Subcutaneous adipose tissue (tissue), 4 donors: Measurements from ENCODE around the gene ABCC4. TPM values are rescaled to one million over a fixed set of nuclear protein-coding genes. Genes with fewer than 3 reads are reported as not detected.

Experiments used
- total RNA-seq, 4 donors: library from RNA; depleted of rRNA; stranded (reverse); fragments of >200 nt; gene quantifications; one replicate each; pipeline ENCODE4 v1.1.0, GENCODE V29; 2016
- TF ChIP-seq, protein P1 (sequence below): fragments of 450-650 bp; IDR thresholded peaks from one replicate; pipeline ENCODE4 v1.5.1; 2016; ENCODE audit warnings: low read depth, mild to moderate bottlenecking, control low read depth, antibody characterized with exemption, moderate library complexity

ABCC4 gene
- total RNA-seq, 4 donors from 2014 or later = 4.1 to 7.7 (median 5.1) TPM

DNA sequence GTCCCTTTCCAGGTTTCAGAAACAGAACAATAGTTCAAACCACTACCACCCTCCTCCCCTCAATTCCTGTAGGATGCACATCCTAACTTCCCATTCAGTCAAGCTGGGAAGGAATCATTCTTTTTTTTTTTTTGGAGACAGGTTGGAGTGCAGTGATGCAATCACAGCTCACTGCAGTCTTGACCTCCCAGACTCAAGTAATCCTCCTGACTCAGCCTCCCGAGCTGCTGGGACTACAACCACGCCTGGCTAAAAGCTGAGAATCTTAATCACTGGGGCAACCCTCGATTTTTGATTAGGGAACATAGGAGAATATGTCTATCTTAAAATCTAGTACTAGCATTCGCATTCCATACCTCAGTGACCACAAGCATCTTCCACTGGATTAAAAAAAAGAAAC is 146.2 kb downstream of the ABCC4 start:
- TF ChIP-seq, protein P1, sequence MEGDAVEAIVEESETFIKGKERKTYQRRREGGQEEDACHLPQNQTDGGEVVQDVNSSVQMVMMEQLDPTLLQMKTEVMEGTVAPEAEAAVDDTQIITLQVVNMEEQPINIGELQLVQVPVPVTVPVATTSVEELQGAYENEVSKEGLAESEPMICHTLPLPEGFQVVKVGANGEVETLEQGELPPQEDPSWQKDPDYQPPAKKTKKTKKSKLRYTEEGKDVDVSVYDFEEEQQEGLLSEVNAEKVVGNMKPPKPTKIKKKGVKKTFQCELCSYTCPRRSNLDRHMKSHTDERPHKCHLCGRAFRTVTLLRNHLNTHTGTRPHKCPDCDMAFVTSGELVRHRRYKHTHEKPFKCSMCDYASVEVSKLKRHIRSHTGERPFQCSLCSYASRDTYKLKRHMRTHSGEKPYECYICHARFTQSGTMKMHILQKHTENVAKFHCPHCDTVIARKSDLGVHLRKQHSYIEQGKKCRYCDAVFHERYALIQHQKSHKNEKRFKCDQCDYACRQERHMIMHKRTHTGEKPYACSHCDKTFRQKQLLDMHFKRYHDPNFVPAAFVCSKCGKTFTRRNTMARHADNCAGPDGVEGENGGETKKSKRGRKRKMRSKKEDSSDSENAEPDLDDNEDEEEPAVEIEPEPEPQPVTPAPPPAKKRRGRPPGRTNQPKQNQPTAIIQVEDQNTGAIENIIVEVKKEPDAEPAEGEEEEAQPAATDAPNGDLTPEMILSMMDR = no peak

DNA sequence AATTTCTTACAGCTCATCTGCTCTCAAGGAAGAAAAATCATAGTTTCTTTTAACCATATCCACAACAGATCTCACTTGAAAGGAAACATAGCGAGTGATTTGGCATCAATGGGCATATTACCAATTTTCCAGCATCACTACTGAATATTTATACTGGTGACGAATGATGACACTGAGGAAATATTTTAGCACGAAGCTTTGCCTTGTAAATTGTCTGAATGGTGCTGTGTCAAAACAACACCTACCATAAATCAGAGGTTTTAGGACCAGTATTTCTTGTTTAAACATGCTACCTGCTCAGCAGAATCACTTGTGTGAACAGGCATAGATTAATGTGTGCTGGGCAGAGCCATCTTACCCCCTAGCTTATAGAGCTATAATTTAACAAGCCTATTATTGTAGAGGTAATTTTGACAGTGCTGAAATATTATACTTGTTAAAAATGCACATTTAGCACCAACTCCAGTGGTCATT is 146.8 kb downstream of the ABCC4 start:
- TF ChIP-seq, protein P1 = no peak

DNA sequence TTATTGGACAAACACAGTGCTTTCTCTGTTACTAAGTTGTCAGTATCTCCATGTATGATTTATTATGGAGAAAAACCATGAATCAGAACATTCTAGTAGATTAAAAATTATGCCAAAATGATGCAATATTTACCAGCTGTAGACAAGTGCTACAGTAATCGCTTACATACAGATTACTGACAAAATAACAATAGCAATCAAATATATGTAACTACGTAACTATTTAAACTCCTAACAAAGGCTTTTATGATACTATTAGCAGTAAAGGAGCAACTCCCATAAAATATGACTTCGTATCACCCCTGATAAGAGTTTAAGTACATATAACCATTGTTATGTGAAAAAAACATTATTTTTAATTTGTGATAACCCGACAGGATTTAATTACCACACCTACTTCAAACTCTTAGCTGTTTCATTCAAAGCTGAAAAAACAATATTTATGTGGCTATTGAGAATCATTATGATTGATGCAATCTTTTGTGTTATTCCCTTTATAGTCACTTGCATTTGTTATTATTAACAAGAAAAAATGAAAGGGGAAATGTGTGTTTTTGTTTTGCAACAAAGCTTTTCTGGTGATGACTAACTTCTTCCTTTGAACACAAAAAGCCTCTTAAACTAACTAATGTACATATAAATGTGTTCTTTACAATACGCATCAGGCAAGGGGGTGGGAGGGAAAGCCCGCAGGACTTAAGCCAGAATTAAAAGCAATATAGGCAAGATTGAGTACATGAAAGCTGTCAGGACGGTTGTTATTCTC is 147.4 kb downstream of the ABCC4 start:
- TF ChIP-seq, protein P1 = no peak

DNA sequence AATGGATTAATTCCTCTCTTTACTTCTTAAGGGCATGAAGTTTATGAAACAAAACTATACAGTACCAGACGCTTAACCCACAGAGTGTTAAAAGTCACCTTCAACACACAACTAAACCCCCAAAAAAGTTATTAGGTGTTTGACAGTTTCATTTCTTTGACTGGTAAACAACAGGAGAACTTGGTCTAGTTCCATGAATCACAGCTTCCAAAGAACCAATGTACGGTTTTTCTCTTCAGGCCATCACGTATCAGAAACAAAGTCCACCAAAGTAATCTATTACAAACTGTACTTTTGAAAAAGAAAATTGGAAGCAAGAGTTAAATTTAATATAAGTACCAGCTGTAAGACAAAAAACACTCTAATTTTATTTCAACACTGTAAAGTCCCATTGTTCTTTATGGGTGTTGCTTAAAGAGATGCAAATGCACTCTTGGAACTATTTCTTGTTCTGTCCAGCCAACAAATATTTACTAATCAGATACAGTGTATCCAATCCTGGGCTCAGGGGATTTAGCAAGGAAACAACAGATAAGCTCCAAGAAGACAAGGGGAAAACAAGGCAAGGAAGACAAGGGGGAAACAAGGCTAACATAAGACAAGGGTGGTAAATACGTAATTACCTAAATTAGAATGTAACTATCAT is 149.2 kb downstream of the ABCC4 start:
- TF ChIP-seq, protein P1 = no peak

DNA sequence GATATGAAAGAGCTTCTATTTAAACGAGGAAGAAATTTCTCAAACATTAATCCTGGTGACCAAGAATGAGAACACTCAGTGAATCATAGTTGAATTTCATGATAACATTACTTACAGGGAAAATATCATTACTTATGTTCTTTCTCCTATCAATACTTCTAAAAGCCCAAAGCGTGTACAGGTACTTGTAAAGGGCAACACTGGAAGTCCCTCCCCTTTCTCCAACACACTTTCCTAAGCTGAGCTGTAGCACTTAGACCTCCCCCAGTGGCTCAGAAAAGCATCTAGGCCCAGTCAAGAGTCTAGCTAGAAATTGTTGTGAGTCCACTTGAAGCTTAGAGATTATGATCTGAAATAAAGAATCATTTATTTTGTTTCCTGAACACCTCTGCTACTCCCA is 150.7 kb downstream of the ABCC4 start:
- TF ChIP-seq, protein P1 = no peak

DNA sequence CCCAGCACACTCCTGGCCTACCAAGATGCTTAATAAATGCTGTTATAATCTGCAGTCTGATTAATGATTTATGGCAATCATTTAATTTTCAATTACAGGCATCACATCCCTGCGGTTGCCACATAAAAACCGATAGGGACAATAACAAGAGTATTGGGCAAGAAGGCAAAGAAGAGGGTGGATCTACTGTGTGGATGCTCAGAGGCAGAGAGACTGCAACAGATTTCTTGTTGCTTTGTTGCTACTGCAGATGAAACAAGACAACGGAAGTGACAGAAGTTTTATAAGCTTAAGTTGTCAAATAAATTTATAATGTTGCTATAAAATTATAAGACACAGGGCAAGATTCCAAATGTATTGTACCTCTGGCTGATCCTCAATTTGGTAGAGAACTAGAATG is 154.8 kb downstream of the ABCC4 start:
- TF ChIP-seq, protein P1 = no peak

DNA sequence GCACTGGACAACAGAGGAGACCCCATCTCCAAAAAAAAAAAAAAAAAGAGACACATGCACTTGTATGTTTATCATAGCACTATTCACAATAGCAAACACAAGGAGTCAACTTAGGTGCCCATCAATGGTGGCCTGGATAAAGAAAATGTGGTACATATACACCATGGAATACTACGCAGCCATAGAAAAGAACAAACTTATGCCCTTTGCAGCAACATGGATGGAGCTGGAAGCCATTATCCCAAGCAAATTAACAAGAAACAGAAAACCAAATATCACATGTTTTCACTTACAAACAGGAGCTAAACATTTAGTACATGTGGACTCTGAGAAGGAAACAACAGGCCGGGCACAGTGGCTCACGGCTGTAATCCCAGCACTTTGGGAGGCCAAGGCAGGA is 155.7 kb downstream of the ABCC4 start:
- TF ChIP-seq, protein P1 = no peak
